K562 (cell line): ENCODE measurements around the gene BICD1. TPM values are rescaled to one million over a fixed set of nuclear protein-coding genes. Genes with fewer than 3 reads are reported as not detected.

Experiments used
- ATAC-seq: fragments of 200-7000 bp; cut with Tn5 transposase; 3 replicates; pipeline ENCODE4 v1.9.1; 2020; ENCODE audit warnings: moderate library complexity
- BruUV-seq: library from RNA; stranded (reverse); fragments of 400-500 nt; replicated peaks from 2 replicates; lab custom pipeline; 2021; lab: Mats Ljungman, UMichigan
- CTCF ChIA-PET: fragments of 300-600 bp; formaldehyde crosslinking; extraction: SDS; loops from one replicate; lab custom pipeline; 2021; ENCODE audit warnings: low intra/inter-chr PET ratio; lab: Yijun Ruan, JAX
- POLR2A ChIA-PET: fragments of 300-600, 350-650 bp; sonication (Branson Sonifier 250); formaldehyde crosslinking; extraction: SDS; loops from one replicate; lab custom pipeline; 2021; ENCODE audit warnings: antibody characterized with exemption, inconsistent platforms; lab: Yijun Ruan, JAX
- DNase-seq, 4 experiments: peaks; one replicate each; pipeline versions ENCODE4 v3.0.0 to v3.0.0-alpha.2; 2011 to 2018; ENCODE audit warnings: low spot score in 3 of 4, mixed read lengths in 3 of 4; ENCODE audit errors: extremely low read depth in 1 of 4
- FAIRE-seq: peaks from 2 replicates; lab custom pipeline; 2011; peaks lifted over from hg19 to GRCh38; lab: Jason Lieb, UNC
- H2AFZ ChIP-seq: 2 replicates; pipeline ENCODE4 v1.6.0; 2011; ENCODE audit warnings: low read depth, low read length, control low read depth, inconsistent platforms
- H3K27ac ChIP-seq: fragments of 200-600 bp; 3 replicates; pipeline ENCODE4 v1.8.0; 2011; ENCODE audit warnings: low read depth, mild to moderate bottlenecking, control low read depth, inconsistent platforms, low read length, moderate library complexity, mixed read lengths; ENCODE audit errors: extremely low read depth
- H3K27me3 ChIP-seq, 2 experiments: fragments of 300-600 bp in 1 of 2; 2 replicates in 1 of 2; 3 replicates in 1 of 2; pipeline versions ENCODE4 v1.6.0 to v1.8.0; 2011; ENCODE audit warnings: inconsistent platforms in 2 of 2, low read length in 2 of 2, mild to moderate bottlenecking in 1 of 2, mixed read lengths in 1 of 2, moderate library complexity in 1 of 2; ENCODE audit not compliant: control insufficient read depth in 2 of 2, insufficient read depth in 2 of 2
- H3K36me3 ChIP-seq: fragments of 300-600 bp; 3 replicates; pipeline ENCODE4 v1.8.0; 2011; ENCODE audit warnings: mild to moderate bottlenecking, low read length, inconsistent platforms; ENCODE audit not compliant: control insufficient read depth, insufficient read depth
- H3K4me1 ChIP-seq, 2 experiments: fragments of 200-600 bp in 1 of 2; replicated peaks in 1 of 2; 2 replicates in 1 of 2; 3 replicates in 1 of 2; pipeline versions ENCODE4 v1.5.1 to v1.8.0; 2011; ENCODE audit warnings: inconsistent platforms in 2 of 2, low read length in 2 of 2, mild to moderate bottlenecking in 1 of 2, mixed read lengths in 1 of 2, moderate library complexity in 1 of 2; ENCODE audit not compliant: control insufficient read depth in 2 of 2, insufficient read depth in 2 of 2
- H3K4me2 ChIP-seq: 2 replicates; pipeline ENCODE4 v1.6.1; 2011; ENCODE audit warnings: low read length, control low read depth, inconsistent platforms, mixed read lengths; ENCODE audit not compliant: insufficient read depth
- H3K4me3 ChIP-seq: fragments of 200-600 bp; sonication (generic), shearing (Covaris generic); 2 replicates; pipeline ENCODE4 v1.5.1; 2016; ENCODE audit warnings: control low read depth, inconsistent platforms
- H3K79me2 ChIP-seq: fragments of 200-600 bp; 3 replicates; pipeline ENCODE4 v1.8.0; 2011; ENCODE audit warnings: low read length, inconsistent platforms; ENCODE audit not compliant: control insufficient read depth, insufficient read depth
- H3K9ac ChIP-seq, 2 experiments: 2 replicates each; pipeline versions ENCODE4 v1.6.0 to v1.6.1; 2011; ENCODE audit warnings: low read depth in 2 of 2, low read length in 2 of 2, control low read depth in 1 of 2, inconsistent platforms in 1 of 2, mild to moderate bottlenecking in 1 of 2, mixed read lengths in 1 of 2; ENCODE audit not compliant: insufficient read depth in 1 of 2
- H3K9me1 ChIP-seq: one replicate; pipeline ENCODE4 v1.6.0; 2011; ENCODE audit warnings: inconsistent platforms, mild to moderate bottlenecking, low read length, moderate library complexity; ENCODE audit not compliant: control insufficient read depth, insufficient read depth
- H3K9me3 ChIP-seq: replicated peaks from 2 replicates; pipeline ENCODE4 v1.5.1; 2011; ENCODE audit warnings: low read depth, low read length, inconsistent platforms; ENCODE audit not compliant: control insufficient read depth, insufficient read depth
- H4K20me1 ChIP-seq: replicated peaks from 2 replicates; pipeline ENCODE4 v1.6.1; 2011; ENCODE audit warnings: low read length, inconsistent platforms, mixed read lengths; ENCODE audit not compliant: control insufficient read depth, insufficient read depth
- CCNT2 ChIP-seq: IDR thresholded peaks from 2 replicates; pipeline ENCODE4 v1.6.1; 2011; ENCODE audit warnings: borderline replicate concordance, low read depth, mild to moderate bottlenecking, moderate library complexity, mixed read lengths, low read length; ENCODE audit not compliant: insufficient read length; ENCODE audit errors: extremely low read depth
- CREM ChIP-seq: IDR thresholded peaks from 2 replicates; pipeline ENCODE4 v1.6.1; 2014; ENCODE audit warnings: antibody characterized with exemption, low read depth
- EWSR1 ChIP-seq: fragments of 450-650 bp; IDR thresholded peaks from 2 replicates; pipeline ENCODE4 v1.6.1; 2018; ENCODE audit warnings: borderline replicate concordance, mild to moderate bottlenecking, low read depth, moderate library complexity; ENCODE audit not compliant: partially characterized antibody
- ILK ChIP-seq: fragments of 450-650 bp; IDR thresholded peaks from 2 replicates; pipeline ENCODE4 v1.6.1; 2016; ENCODE audit warnings: missing genetic modification characterization, low read depth, mild to moderate bottlenecking, missing compliant biosample characterization, moderate library complexity, borderline replicate concordance
- MAZ ChIP-seq, 2 experiments: fragments of 450-650 bp in 1 of 2; sonication (generic) in 1 of 2; formaldehyde crosslinking; IDR thresholded peaks in 1 of 2; conservative IDR thresholded peaks in 1 of 2; 2 replicates each; pipeline versions ENCODE4 v1.4.0 to v1.5.0; 2020; ENCODE audit warnings: mild to moderate bottlenecking in 1 of 2, missing genetic modification reagents in 1 of 2
- SP1 ChIP-seq: sonication (generic); formaldehyde crosslinking; IDR thresholded peaks from 2 replicates; pipeline ENCODE4 v1.8.1; 2022; ENCODE audit warnings: mild to moderate bottlenecking, missing genetic modification reagents
- TAF15 ChIP-seq: fragments of 200-400 bp; formaldehyde crosslinking; IDR thresholded peaks from 2 replicates; pipeline ENCODE4 v1.6.1; 2017; ENCODE audit warnings: mild to moderate bottlenecking, low read depth, low read length, moderate library complexity
- TEAD1 ChIP-seq, 2 experiments: fragments of 450-650 bp in 1 of 2; sonication (generic) in 1 of 2; formaldehyde crosslinking; IDR thresholded peaks; 2 replicates each; pipeline versions ENCODE4 v1.4.0 to v1.8.0; 2020 to 2022; ENCODE audit warnings: mild to moderate bottlenecking in 2 of 2, missing genetic modification reagents in 1 of 2
- WGBS: fragments of 100-300 bp; shearing (Covaris generic); methylation state at CpG from one replicate; pipeline ENCODE4 v1.1.6; 2016; ENCODE audit warnings: low coverage, mixed read lengths; ENCODE audit not compliant: insufficient coverage; ENCODE audit errors: missing lambda C conversion rate; 5-methylcytosine and 5-hydroxymethylcytosine counted together
- in situ Hi-C: fragments of 300-500 bp; cut with MboI; formaldehyde crosslinking; loops from 4 replicates; pipeline ENCODE4 v1.15.0; 2018; ENCODE audit warnings: inconsistent platforms, mixed read lengths
- intact Hi-C: fragments of 100-400 bp; cut with micrococcal nuclease; formaldehyde crosslinking; loops from 2 replicates; pipeline ENCODE4 v1.14.2; 2022
- polyA plus RNA-seq, 8 experiments: library from polyadenylated mRNA; depleted of rRNA in 4 of 8; stranded (reverse) in 5 of 8; unstranded in 3 of 8; fragments of >200 nt; fragmentation: Nextera tagmentation in 2 of 8; fragmentation: Illumina TruSeq in 1 of 8; extraction: Ambion mirVana in 2 of 8; extraction: Trizol in 1 of 8; gene quantifications; 2 replicates each; pipeline versions ENCODE4 v1.2.1 to v1.2.3, GENCODE V29; 2011 to 2014; ENCODE audit warnings: inconsistent platforms in 1 of 8, missing spikeins in 1 of 8
- total RNA-seq, 7 experiments: library from RNA; depleted of rRNA in 6 of 7; stranded (reverse); fragments of >200 nt in 6 of 7; fragmentation: Illumina TruSeq in 2 of 7; extraction: Trizol in 2 of 7; gene quantifications; 2 replicates each; pipeline versions ENCODE4 v1.2.1 to v1.2.3, GENCODE V29; 2011 to 2021; ENCODE audit warnings: low replicate concordance in 1 of 7
- TF ChIP-seq, protein P1 (sequence below): fragments of 450-650 bp; formaldehyde crosslinking; IDR thresholded peaks from 2 replicates; pipeline ENCODE4 v1.4.0; 2020; ENCODE audit warnings: mild to moderate bottlenecking
- TF ChIP-seq, protein P2 (sequence below): IDR thresholded peaks from 2 replicates; pipeline ENCODE4 v1.6.1; 2011; ENCODE audit warnings: borderline replicate concordance, low read depth, mild to moderate bottlenecking, moderate library complexity, low read length; ENCODE audit not compliant: insufficient read depth, poor library complexity, severe bottlenecking
- TF ChIP-seq, protein P3 (sequence below): fragments of 150-350 bp; IDR thresholded peaks from 2 replicates; pipeline ENCODE4 v1.6.1; 2014; ENCODE audit warnings: low read depth, mild to moderate bottlenecking, low read length, borderline replicate concordance
- TF ChIP-seq, protein P4 (sequence below): conservative IDR thresholded peaks from 2 replicates; pipeline ENCODE4 v1.6.1; 2011; ENCODE audit warnings: low read depth, mild to moderate bottlenecking, low read length; ENCODE audit not compliant: control insufficient read depth

The BICD1 gene
- total and polyA plus RNA-seq, 9 of the 15 experiments (the other 6 are each of a cell fraction or from before 2014, with no cell fraction given): 3.5 to 21.1 (median 12.5) TPM

DNA sequence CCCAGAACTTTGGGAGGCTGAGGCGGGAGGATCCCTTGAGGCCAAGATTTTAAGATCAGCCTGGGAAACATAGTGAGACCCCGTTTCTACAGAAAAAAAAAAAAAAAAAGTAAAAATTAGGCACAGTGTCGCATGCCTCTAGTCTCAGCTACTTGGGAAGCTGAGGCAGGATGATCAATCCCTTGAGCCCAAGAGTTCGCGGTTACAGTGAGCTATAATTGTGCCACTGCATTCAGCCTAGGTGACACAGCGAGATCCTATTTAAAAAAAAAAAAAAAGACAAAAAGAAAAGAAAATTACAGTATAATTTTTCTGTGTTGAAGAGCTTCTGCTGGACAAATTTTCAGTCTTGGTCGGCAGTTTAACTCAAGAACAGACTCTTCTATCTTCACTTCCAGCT lies 158.8 kb downstream of the BICD1 start:
- ATAC-seq (no peak), FAIRE-seq (no peak), DNase-seq (no peak)
- Histone ChIP-seq H3K36me3 (no peaks in the 10 kb centered on the region), H3K9ac (no peak overlapping the region), H3K4me3 (no peak overlapping the region), H3K4me1 (no peaks in the 10 kb centered on the region), H3K27me3 (no peaks in the 10 kb centered on the region), H3K4me2 (no peak overlapping the region), H3K9me1 (no peaks in the 10 kb centered on the region), H3K9me3 (no peaks in the 10 kb centered on the region), H3K79me2 (no peaks in the 10 kb centered on the region), H4K20me1 (no peaks in the 10 kb centered on the region), H3K27ac (no peak overlapping the region), H2AFZ (no peak overlapping the region)
- intact Hi-C loops: no loop called here
- WGBS: 75% methylated on average over 6 of the region's 7 CpGs
- POLR2A ChIA-PET: interaction anchor here (0.7 kb wide), 1 partner anchor 8 kb away, joined by 3 read pairs; no protein-coding TSS in a partner anchor
- CTCF ChIA-PET: no interaction called here
- no TSS peak for BruUV-seq
- in situ Hi-C loops: no loop called here
- TF ChIP-seq CREM: no peak
- TF ChIP-seq, protein P1, sequence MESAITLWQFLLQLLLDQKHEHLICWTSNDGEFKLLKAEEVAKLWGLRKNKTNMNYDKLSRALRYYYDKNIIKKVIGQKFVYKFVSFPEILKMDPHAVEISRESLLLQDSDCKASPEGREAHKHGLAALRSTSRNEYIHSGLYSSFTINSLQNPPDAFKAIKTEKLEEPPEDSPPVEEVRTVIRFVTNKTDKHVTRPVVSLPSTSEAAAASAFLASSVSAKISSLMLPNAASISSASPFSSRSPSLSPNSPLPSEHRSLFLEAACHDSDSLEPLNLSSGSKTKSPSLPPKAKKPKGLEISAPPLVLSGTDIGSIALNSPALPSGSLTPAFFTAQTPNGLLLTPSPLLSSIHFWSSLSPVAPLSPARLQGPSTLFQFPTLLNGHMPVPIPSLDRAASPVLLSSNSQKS (CRISPR knock-in tag): no peak
- TF ChIP-seq, protein P2, sequence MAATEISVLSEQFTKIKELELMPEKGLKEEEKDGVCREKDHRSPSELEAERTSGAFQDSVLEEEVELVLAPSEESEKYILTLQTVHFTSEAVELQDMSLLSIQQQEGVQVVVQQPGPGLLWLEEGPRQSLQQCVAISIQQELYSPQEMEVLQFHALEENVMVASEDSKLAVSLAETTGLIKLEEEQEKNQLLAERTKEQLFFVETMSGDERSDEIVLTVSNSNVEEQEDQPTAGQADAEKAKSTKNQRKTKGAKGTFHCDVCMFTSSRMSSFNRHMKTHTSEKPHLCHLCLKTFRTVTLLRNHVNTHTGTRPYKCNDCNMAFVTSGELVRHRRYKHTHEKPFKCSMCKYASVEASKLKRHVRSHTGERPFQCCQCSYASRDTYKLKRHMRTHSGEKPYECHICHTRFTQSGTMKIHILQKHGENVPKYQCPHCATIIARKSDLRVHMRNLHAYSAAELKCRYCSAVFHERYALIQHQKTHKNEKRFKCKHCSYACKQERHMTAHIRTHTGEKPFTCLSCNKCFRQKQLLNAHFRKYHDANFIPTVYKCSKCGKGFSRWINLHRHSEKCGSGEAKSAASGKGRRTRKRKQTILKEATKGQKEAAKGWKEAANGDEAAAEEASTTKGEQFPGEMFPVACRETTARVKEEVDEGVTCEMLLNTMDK: no peak
- TF ChIP-seq MAZ (CRISPR knock-in tag; conservative IDR thresholded peaks at IDR 0.05 in 1 of 2, IDR thresholded peaks at IDR 0.05 in 1 of 2): no peak
- TF ChIP-seq CCNT2: no peak
- no peak for TF ChIP-seq SP1
- TF ChIP-seq TAF15: no peak
- TF ChIP-seq, protein P3, sequence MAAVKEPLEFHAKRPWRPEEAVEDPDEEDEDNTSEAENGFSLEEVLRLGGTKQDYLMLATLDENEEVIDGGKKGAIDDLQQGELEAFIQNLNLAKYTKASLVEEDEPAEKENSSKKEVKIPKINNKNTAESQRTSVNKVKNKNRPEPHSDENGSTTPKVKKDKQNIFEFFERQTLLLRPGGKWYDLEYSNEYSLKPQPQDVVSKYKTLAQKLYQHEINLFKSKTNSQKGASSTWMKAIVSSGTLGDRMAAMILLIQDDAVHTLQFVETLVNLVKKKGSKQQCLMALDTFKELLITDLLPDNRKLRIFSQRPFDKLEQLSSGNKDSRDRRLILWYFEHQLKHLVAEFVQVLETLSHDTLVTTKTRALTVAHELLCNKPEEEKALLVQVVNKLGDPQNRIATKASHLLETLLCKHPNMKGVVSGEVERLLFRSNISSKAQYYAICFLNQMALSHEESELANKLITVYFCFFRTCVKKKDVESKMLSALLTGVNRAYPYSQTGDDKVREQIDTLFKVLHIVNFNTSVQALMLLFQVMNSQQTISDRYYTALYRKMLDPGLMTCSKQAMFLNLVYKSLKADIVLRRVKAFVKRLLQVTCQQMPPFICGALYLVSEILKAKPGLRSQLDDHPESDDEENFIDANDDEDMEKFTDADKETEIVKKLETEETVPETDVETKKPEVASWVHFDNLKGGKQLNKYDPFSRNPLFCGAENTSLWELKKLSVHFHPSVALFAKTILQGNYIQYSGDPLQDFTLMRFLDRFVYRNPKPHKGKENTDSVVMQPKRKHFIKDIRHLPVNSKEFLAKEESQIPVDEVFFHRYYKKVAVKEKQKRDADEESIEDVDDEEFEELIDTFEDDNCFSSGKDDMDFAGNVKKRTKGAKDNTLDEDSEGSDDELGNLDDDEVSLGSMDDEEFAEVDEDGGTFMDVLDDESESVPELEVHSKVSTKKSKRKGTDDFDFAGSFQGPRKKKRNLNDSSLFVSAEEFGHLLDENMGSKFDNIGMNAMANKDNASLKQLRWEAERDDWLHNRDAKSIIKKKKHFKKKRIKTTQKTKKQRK: no peak
- TF ChIP-seq, protein P4, sequence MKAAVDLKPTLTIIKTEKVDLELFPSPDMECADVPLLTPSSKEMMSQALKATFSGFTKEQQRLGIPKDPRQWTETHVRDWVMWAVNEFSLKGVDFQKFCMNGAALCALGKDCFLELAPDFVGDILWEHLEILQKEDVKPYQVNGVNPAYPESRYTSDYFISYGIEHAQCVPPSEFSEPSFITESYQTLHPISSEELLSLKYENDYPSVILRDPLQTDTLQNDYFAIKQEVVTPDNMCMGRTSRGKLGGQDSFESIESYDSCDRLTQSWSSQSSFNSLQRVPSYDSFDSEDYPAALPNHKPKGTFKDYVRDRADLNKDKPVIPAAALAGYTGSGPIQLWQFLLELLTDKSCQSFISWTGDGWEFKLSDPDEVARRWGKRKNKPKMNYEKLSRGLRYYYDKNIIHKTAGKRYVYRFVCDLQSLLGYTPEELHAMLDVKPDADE: no peak
- TF ChIP-seq ILK (tag): no peak
- TF ChIP-seq TEAD1 (CRISPR knock-in tag; IDR thresholded peaks at IDR 0.05): no peak
- no peak for TF ChIP-seq EWSR1
